Stimulated activated CD4-positive, alpha-beta T cell treated with anti-CD3 and anti-CD28 coated beads, Interleukin-2, amount 100 ng/mL, for 4 hours (primary cell): ENCODE data around the gene EFS.
"Not testable (repeated sequence)": the region's sequence is repeated elsewhere in the genome, so short reads cannot be mapped to it uniquely, and the experiment has no call there.

Experiments
- DNase-seq: peaks from one replicate; pipeline ENCODE4 v3.0.0-alpha.2; 2020; ENCODE audit warnings: low read depth

Gene EFS, protein sequence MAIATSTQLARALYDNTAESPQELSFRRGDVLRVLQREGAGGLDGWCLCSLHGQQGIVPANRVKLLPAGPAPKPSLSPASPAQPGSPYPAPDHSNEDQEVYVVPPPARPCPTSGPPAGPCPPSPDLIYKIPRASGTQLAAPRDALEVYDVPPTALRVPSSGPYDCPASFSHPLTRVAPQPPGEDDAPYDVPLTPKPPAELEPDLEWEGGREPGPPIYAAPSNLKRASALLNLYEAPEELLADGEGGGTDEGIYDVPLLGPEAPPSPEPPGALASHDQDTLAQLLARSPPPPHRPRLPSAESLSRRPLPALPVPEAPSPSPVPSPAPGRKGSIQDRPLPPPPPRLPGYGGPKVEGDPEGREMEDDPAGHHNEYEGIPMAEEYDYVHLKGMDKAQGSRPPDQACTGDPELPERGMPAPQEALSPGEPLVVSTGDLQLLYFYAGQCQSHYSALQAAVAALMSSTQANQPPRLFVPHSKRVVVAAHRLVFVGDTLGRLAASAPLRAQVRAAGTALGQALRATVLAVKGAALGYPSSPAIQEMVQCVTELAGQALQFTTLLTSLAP

DNA sequence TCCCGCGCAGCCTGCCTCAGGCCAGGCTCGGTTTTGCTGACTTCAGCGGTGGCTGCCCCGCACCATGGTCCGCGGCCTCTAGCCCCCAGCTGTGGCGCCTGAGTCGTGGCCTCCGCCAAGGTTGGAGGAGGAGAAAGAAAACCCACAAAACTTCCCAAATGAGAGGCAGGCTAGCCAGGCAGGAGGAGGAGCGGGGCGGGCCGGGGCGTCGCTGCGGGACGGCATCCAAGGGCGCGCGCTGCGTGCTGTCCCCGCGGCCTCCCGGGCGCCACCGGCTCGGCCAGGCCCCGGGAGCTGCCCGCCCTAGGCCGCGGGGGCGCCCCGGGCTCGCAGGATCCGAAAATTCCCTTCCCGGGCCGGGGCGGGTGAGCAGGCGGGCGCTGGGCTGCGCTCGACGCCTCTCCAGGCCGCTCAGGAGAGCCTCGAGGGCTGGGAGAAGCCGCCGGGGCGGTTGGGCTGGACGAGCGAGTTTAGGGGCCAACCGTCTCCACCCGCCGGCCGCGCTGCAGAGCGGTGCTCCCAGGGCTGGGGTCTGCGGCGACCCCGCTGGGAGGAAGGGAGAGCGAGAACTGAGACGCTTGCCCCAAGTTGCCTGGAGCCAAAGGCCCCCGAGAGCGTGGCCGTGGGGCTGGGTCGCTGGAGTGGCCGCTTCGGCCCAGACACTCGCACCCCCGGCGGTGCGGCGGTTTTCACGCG lies at the start of gene EFS:
Gene EFS (minus strand): TSS at position 137 of the 696 bp plus-strand sequence. CDS start 147 bp downstream, outside the sequence.
- no peak for DNase-seq

GRCh38 chr14:23414254-23414653 lies 49.3 kb upstream of the EFS start:
- no peak for DNase-seq

GRCh38 chr14:23413681-23414080 lies 48.7 kb upstream of the EFS start:
- no peak for DNase-seq

DNA sequence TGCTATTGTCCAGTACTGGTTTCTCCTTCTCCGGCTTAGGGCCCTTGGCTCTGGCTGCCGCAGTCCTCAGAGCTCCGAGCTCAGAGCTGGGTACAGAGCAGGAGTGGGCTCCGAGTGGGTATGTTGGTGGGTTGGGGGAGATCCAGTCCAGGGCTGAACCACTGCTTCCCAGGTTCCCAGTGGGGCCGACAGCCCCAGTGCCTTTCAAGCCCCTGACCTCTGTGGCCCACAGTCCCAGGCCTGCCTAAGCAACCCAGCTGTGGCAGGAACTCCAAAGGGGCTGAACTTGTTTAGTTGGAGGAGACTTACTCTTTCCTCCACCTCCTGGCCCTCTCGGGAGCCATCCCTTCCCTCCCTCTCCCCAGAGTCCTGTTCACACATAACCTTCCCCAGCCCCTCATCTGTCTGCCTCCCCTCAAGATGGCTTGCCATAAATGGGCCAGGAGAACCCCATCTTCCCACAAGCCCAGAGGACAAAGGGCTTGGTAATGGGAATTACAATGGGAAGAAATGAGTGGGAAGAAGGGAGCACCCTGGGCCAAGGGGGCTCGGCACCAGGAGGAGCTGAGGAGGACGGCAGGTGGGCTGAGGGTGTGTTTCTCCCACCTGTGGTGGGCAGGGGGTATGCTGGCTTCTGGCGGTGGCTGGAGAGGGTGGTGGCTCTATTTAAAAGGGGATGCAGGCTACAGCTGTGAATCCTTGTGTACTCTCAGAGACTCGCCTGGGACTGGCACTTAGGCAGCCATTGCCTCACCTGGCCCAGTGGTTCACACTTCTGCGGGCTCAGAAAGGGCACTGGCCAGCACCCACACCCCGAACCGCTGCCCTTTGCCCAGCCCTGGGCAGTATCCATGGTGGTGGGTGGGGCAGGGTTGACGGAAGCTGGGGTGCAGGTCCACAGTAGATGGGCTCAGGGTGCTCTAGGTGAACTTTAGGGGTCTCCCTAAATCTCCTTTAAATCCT lies 46.9 kb upstream of the EFS start:
- no peak for DNase-seq

DNA sequence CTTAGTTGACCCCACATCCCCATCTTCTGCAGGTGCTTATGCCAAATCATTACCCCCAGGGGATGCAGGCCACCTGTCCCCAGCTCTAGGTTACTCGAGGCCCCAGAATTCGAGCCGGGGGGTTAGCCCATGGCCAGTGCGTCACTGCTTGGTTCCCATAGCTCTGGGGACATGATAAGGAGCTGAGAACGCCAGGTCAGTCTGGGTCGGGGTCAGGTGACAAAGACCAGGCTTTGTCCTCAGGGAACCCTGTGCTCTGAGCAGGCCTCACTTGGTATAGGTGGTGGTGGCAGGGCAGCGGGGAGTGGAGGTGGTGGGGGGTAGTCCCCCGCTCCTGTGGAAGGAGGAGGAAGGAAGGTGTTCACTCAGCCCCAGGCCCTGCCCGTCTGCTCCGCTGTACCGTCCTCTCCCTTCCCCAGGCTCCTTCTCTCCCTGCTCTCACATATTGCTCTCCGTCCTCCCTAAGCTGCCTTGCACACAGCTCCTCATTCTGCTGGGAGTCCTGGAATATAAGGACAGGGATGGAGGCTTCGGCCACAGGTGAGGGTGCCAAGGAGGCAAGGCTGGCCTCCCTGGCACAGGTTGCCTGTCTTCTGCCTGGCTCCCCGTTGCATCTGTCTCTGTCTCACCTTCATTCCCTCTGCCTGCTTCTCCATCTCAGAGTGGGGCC lies 45.1 kb upstream of the EFS start:
- no peak for DNase-seq

DNA sequence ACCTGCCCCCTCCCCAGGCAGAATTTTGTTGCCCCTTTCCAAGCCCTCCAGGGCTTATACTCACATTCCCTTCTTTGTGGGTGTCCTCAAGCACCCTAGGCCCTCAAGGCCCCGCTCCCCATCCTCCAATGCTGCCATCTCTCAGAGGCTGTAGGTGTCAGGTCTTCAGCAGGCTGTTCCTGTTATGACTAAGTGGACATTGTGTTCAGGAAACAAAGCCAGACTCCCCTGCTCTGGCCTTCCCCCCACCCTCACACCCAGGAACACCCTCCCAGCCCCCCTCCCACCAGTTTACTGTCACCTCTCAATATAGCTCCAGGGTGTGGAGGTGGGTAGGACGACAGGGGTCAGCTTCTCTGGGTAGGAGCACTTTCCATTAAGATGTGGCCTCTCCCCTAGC lies 44.5 kb upstream of the EFS start:
- no peak for DNase-seq

DNA sequence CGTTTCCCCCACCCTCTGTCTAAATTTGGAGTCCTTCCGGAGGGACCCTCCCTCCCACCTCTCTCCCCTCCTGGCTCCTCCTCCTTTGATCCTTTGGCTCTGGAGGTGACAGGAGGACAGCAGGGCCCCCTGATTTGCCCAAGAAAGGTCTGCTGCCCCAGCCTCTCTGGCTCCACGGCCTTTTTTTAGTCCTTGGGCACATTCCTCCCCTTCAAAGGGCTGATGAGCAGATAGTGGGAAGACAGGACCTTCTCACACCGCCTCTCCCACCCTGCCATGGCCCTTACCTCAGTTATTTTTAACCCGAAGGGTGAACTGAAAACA lies 43.3 kb upstream of the EFS start:
- no peak for DNase-seq

GRCh38 chr14:23407516-23408306 lies 42.7 kb upstream of the EFS start, which contains the start of gene MYH6:
Gene MYH6, minus strand, starts transcription at chr14:23408273. Its CDS starts 1,050 bp downstream, at chr14:23407223.
- DNase-seq = no peak

- no peak for DNase-seq
Measured at GRCh38 chr14:23406725-23407355, 41.9 kb upstream of the EFS start.

DNA sequence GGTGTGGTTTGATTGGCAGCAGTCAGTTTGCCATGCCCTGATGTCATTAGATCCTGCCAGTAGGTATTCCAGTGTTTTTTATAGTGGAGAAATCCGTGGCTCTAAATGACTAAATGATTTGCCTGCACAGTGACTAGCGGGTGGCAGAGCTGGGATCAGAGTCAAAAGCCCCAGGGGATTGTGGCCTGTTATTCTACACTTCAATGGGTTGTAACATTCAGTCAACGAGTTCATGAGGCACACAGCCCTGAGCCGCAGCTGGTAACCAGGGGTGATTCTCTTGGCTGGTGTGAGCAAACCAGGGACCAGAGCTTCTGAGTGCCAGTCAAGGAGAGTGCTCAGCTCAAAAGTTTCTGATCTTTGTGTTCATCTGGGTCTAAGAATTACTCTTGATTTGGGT lies 41.3 kb upstream of the EFS start:
- DNase-seq = no peak

DNA sequence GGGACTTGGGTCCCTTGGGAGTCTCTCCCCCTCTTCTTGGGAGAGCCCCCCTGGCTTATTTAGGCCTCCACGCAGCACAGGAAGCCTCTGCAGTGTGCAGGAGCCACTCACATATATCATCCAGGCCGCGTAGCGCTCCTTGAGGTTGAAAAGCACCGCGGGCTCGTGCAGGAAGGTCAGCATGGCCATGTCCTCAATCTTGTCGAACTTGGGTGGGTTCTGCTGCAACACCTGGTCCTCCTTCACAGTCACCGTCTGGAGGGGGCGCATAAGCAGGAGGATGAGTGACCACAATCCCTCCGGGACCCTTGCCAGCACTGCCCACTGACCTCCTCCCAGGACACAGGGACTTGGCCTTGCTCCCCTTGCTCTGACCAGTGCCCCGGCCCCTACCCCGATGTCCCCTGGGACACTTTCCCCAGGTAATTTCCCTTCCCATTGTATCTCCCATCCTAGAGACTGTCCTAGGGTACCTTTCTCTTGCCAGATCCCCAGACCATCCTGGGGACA lies 40.6 kb upstream of the EFS start:
- no peak for DNase-seq

GRCh38 chr14:23405096-23405495 lies 40.1 kb upstream of the EFS start:
- DNase-seq = no peak

GRCh38 chr14:23404331-23404900 lies 39.4 kb upstream of the EFS start:
- no peak for DNase-seq

DNA sequence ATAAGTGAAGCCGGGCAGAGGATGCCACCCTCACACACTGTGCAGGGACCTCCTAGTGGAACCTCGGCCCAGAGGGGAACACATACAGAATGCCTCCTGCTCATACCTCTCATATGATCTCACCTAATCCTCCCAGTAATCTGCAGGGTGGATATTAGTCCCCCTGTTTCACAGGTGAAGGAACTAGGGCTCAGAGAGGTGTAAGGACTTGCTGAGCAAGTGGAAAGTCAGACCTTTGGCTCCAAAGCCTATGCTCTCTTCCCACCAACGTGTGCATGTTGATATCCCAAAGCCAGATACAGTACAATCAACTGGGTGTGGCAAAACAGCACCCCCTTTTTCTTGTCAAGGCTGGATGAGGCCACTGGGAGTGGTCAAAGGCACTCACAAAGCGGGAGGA lies 38.9 kb upstream of the EFS start:
- DNase-seq = no peak

- DNase-seq = no peak
Measured at GRCh38 chr14:23403139-23403438, 38.1 kb upstream of the EFS start.

DNA sequence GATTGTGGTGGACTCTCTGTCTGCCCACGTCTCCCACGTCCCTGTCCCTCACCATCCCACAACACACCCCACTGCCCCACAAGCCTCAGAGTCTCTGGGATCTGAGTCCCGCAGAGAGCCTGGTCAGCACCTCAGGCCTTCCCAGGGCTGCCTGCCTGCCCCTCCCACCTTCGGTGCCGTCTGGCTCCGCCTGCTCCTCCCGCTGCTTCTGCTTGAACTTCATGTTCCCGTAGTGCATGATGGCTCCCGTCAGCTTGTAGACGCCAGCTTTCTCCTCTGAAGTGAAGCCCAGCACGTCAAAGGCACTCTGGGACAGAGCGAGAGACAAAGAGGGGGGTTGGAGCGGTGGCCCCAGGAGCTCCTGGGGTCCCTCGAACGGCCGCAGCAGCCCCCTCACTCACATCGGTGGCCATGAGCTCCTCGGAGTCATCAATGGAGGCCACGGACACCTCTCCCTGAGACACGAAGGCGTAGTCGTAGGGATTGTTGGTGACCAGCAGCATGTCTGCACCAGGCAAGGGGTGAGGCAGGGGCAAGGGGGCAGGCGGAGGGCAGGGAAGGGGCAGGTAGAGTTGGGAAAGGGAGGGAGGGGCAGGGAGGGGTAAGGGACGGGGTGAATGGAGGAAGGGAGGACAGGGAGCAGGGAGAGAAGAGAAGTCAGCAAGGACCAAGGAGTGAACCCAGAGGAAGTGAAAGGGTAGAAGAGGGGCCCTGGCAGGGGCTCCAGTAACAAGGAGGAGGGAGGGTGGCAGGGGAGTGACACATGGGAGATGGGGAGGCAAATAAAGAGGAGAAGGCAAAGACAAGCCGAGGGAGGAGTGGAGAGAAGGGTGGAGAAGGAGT lies 37.5 kb upstream of the EFS start:
- DNase-seq = no peak

GRCh38 chr14:23401291-23401690 lies 36.3 kb upstream of the EFS start:
- no peak for DNase-seq

- DNase-seq = not testable (repeated sequence)
Measured at GRCh38 chr14:23400496-23401149, 35.7 kb upstream of the EFS start.
